ENCODE data around the gene MYBPC2. TPM values are rescaled to one million over a fixed set of nuclear protein-coding genes. Genes with fewer than 3 reads are reported as not detected.

Gene MYBPC2
- total RNA-seq, 1 experiment from 2014 or later, result not detected

DNA sequence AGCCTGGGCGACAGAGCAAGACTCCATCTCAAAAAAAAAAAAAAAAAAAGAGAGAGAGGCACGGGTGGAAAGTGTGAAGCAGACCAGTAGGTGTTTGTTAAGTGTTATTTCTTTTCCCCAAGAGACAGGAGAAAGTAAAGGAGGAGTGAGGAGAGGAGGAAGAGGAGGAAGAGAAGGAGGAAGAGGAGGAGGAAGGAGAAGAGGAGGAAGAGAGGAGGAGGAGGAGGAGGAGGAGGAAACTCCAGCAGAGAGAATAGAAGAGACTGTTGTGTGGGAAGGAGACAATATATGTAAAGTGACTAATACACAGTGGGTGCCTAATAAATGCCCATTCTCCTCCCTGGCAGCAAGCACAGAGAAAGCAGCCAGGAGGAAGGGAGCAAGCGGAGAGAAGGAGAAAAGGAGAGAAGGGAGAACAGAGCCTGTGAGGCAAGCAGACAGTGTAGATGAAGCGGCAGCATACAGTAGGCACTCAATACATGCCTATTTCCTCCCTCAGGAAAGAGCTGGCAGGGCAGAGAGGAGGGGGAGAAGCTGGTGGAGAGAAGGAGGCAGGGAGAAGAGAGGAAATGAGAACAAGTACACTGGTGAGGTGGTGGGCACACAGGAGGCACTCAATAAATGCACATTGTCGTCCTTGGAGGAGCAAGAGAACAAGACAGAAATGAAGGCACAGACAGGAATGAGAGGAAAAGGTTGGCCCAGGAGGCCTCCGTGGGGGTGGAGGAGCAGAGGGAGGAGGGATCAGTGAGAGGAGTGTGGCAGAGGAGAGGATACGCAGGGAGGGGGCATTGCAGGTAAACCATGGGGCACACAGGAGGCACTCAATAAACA is 61.7 kb downstream of the MYBPC2 start:
- H3K27me3 ChIP-seq (replicated peaks; ENCODE audit: insufficient read depth, low read depth, low read length, poor library complexity), result peaks cover 70% of the 10 kb centered on the region

DNA sequence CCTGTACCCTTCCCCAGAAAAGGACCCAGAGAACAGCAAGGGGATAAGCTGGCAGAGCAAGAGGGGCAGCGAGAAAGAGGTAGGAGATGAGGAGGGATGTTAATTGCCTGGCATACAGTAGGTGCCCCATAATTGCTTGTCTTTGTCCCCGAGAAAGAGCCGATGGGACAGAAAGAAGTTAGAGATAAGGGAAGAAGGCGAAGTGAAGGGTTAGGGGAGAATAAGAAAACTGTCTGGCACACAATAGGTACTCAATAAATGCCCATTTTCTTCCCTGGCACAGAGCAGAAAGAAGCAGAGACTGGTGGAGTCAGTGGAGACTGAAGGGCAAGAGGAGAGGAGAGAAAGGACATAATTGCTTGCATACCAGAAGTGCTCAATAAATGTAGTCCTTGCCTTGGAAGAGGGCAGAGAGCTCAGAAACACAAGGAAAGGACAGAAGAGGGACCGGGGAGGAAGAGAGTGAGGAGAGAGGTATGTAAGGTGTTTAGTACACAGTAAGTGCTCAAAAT is 62.4 kb downstream of the MYBPC2 start:
- CTCF ChIA-PET, result no interaction called here
- Histone ChIP-seq H3K36me3 (ENCODE audit: insufficient read depth, low read length, poor library complexity, severe bottlenecking) (no peaks in the 10 kb centered on the region), H3K9me3 (ENCODE audit: low read depth, low read length, poor library complexity, severe bottlenecking) (no peaks in the 10 kb centered on the region), H3K4me3 (ENCODE audit: low read depth, low read length, poor library complexity, severe bottlenecking) (no peak overlapping the region), H3K4me1 (ENCODE audit: insufficient read depth, low read length, poor library complexity, severe bottlenecking) (no peaks in the 10 kb centered on the region), H3K27me3 (replicated peaks; ENCODE audit: insufficient read depth, low read depth, low read length, poor library complexity) (peaks cover 73% of the 10 kb centered on the region), H3K27ac (ENCODE audit: low read depth, low read length, poor library complexity, severe bottlenecking) (no peak overlapping the region)
- intact Hi-C loops (cut with micrococcal nuclease; ENCODE audit: unreplicated experiment), result no loop called here
- POLR2A ChIA-PET (ENCODE audit: low non-redundant PET), result no interaction called here
- BruUV-seq (replicated peaks), result no TSS peak
- DNase-seq (ENCODE audit: low spot score), result no peak
- TF ChIP-seq, protein P1, sequence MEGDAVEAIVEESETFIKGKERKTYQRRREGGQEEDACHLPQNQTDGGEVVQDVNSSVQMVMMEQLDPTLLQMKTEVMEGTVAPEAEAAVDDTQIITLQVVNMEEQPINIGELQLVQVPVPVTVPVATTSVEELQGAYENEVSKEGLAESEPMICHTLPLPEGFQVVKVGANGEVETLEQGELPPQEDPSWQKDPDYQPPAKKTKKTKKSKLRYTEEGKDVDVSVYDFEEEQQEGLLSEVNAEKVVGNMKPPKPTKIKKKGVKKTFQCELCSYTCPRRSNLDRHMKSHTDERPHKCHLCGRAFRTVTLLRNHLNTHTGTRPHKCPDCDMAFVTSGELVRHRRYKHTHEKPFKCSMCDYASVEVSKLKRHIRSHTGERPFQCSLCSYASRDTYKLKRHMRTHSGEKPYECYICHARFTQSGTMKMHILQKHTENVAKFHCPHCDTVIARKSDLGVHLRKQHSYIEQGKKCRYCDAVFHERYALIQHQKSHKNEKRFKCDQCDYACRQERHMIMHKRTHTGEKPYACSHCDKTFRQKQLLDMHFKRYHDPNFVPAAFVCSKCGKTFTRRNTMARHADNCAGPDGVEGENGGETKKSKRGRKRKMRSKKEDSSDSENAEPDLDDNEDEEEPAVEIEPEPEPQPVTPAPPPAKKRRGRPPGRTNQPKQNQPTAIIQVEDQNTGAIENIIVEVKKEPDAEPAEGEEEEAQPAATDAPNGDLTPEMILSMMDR (conservative IDR thresholded peaks at IDR 0.05; ENCODE audit: low read depth, low read length), result no peak
- TF ChIP-seq EZH2 (IDR thresholded peaks at IDR 0.05; ENCODE audit: borderline replicate concordance, low read depth, low read length, poor library complexity, severe bottlenecking), result no peak

More for the DNA sequence above, 61.7 kb downstream of the MYBPC2 start:
- no peaks in the 10 kb centered on the region for H3K9me3 ChIP-seq (ENCODE audit: low read depth, low read length, poor library complexity, severe bottlenecking)
- intact Hi-C loops (cut with micrococcal nuclease; ENCODE audit: unreplicated experiment), result no loop called here
- TF ChIP-seq EZH2 (IDR thresholded peaks at IDR 0.05; ENCODE audit: borderline replicate concordance, low read depth, low read length, poor library complexity, severe bottlenecking), result no peak
- TF ChIP-seq, protein P1 (conservative IDR thresholded peaks at IDR 0.05; ENCODE audit: low read depth, low read length), result no peak
- H3K36me3 ChIP-seq (ENCODE audit: insufficient read depth, low read length, poor library complexity, severe bottlenecking), result no peaks in the 10 kb centered on the region
- H3K27ac ChIP-seq (ENCODE audit: low read depth, low read length, poor library complexity, severe bottlenecking), result no peak overlapping the region
- ChIA-PET POLR2A (ENCODE audit: low non-redundant PET) (no interaction called here), CTCF (no interaction called here)
- no TSS peak for BruUV-seq (replicated peaks)
- H3K4me3 ChIP-seq (ENCODE audit: low read depth, low read length, poor library complexity, severe bottlenecking), result no peak overlapping the region
- H3K4me1 ChIP-seq (ENCODE audit: insufficient read depth, low read length, poor library complexity, severe bottlenecking), result no peaks in the 10 kb centered on the region
- no peak for DNase-seq (ENCODE audit: low spot score)

DNA sequence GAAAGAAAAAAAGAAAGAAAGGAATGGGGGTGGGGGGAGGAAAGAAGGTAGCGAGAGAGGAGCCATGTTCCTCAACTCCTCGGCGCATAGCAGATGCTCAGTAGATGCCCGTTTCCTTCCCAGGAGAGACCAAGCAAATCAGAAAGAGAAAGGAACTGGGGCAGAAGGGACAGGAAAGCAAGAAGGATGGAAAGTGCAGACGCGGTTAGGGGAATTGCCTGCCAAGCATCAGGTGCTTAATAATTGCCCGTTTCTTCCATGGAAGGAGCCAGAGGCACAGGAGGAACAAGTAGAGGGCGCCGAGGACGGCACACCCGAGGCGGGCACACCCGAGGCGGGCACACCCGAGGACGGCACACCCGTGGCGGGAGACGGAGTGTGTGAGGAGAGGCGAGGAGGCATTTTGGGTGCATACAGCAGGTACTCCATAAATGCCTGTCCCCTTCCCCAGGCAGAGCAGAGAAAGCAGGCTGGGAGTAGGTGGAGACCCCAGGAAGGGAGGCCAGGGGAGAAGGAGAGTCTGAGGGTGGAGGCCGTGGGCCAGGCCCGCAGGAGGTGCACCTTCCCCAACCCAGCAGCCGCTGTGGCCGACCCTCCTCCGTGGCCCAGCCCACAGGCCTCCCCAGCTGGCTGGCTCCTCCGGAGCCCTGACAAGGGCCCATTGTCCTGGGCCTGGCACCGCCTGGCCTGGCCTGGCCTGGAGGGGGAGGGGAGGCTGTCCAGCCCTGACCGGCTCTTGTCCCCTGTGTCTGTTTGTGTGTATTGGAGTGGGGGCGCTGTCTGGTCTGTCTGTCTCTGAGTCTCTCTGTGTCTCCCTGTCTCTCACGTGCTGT is 63.7 kb downstream of the MYBPC2 start:
- TF ChIP-seq, protein P1 (conservative IDR thresholded peaks at IDR 0.05; ENCODE audit: low read depth, low read length), result no peak
- CTCF ChIA-PET, result no interaction called here
- Histone ChIP-seq H3K9me3 (ENCODE audit: low read depth, low read length, poor library complexity, severe bottlenecking) (no peaks in the 10 kb centered on the region), H3K4me1 (ENCODE audit: insufficient read depth, low read length, poor library complexity, severe bottlenecking) (no peaks in the 10 kb centered on the region), H3K4me3 (ENCODE audit: low read depth, low read length, poor library complexity, severe bottlenecking) (no peak overlapping the region), H3K27me3 (replicated peaks; ENCODE audit: insufficient read depth, low read depth, low read length, poor library complexity) (peaks cover 64% of the 10 kb centered on the region), H3K27ac (ENCODE audit: low read depth, low read length, poor library complexity, severe bottlenecking) (no peak overlapping the region), H3K36me3 (ENCODE audit: insufficient read depth, low read length, poor library complexity, severe bottlenecking) (no peaks in the 10 kb centered on the region)
- POLR2A ChIA-PET (ENCODE audit: low non-redundant PET), result no interaction called here
- no peak for DNase-seq (ENCODE audit: low spot score)
- no TSS peak for BruUV-seq (replicated peaks)
- intact Hi-C loops (cut with micrococcal nuclease; ENCODE audit: unreplicated experiment), result no loop called here

All from A673 (cell line).